ENCODE data around the gene ABCC4. TPM values are rescaled to one million over a fixed set of nuclear protein-coding genes. Genes with fewer than 3 reads are reported as not detected.

ABCC4 gene
- total and polyA plus RNA-seq, 2 experiments from 2014 or later: 4.3 to 12.2 TPM

DNA sequence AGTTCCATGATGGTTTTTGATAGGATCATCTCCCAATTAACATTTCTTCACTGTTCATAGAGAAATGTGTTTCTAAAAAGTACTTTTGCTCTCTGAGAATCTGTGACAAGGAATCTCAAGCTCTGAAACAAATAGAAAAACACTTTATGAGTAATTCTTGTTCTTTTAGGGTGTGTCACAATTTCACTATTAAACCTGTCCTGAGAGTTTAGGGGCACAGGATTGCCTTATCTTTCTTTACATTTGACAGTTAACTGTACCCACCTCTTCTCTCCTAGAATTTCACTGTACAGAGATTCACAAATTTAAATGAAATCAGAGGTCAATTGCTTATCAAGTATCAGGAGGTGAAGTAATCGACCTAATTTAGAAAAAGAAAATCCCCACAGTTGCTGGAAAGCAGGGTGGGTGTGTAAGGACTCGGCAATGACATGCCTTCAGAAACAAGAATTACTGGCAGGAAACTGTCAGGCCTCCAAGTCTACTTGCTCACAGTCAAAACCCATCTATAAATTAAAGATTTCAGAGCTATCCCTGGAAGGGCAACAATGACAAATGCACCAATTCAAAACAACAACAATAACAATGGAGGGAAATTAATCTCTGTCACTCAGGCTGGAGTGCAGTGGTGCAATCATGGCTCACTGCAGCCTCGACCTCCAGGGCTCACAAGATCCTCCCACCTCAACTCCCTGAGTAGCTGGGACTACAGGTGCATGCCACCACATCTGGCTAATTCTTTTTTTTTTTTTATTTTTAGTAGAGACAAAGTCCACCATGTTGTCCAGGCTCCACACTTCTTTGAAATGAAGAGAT is 250.2 kb downstream of the ABCC4 start (continued):
- TF ChIP-seq, protein P1, sequence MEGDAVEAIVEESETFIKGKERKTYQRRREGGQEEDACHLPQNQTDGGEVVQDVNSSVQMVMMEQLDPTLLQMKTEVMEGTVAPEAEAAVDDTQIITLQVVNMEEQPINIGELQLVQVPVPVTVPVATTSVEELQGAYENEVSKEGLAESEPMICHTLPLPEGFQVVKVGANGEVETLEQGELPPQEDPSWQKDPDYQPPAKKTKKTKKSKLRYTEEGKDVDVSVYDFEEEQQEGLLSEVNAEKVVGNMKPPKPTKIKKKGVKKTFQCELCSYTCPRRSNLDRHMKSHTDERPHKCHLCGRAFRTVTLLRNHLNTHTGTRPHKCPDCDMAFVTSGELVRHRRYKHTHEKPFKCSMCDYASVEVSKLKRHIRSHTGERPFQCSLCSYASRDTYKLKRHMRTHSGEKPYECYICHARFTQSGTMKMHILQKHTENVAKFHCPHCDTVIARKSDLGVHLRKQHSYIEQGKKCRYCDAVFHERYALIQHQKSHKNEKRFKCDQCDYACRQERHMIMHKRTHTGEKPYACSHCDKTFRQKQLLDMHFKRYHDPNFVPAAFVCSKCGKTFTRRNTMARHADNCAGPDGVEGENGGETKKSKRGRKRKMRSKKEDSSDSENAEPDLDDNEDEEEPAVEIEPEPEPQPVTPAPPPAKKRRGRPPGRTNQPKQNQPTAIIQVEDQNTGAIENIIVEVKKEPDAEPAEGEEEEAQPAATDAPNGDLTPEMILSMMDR (conservative IDR thresholded peaks at IDR 0.05; ENCODE audit: low read depth in 2 of 2): no peak
- TF ChIP-seq NANOG (IDR thresholded peaks at IDR 0.05; ENCODE audit: borderline replicate concordance) (no peak), EZH2phosphoT487 (IDR thresholded peaks at IDR 0.05; ENCODE audit: unreplicated experiment) (no peak), CREB1 (CRISPR knock-in tag; IDR thresholded peaks at IDR 0.05; ENCODE audit: low read depth) (no peak)
- TF ChIP-seq, protein P2, sequence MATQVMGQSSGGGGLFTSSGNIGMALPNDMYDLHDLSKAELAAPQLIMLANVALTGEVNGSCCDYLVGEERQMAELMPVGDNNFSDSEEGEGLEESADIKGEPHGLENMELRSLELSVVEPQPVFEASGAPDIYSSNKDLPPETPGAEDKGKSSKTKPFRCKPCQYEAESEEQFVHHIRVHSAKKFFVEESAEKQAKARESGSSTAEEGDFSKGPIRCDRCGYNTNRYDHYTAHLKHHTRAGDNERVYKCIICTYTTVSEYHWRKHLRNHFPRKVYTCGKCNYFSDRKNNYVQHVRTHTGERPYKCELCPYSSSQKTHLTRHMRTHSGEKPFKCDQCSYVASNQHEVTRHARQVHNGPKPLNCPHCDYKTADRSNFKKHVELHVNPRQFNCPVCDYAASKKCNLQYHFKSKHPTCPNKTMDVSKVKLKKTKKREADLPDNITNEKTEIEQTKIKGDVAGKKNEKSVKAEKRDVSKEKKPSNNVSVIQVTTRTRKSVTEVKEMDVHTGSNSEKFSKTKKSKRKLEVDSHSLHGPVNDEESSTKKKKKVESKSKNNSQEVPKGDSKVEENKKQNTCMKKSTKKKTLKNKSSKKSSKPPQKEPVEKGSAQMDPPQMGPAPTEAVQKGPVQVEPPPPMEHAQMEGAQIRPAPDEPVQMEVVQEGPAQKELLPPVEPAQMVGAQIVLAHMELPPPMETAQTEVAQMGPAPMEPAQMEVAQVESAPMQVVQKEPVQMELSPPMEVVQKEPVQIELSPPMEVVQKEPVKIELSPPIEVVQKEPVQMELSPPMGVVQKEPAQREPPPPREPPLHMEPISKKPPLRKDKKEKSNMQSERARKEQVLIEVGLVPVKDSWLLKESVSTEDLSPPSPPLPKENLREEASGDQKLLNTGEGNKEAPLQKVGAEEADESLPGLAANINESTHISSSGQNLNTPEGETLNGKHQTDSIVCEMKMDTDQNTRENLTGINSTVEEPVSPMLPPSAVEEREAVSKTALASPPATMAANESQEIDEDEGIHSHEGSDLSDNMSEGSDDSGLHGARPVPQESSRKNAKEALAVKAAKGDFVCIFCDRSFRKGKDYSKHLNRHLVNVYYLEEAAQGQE (IDR thresholded peaks at IDR 0.05; ENCODE audit: unreplicated experiment): no peak

DNA sequence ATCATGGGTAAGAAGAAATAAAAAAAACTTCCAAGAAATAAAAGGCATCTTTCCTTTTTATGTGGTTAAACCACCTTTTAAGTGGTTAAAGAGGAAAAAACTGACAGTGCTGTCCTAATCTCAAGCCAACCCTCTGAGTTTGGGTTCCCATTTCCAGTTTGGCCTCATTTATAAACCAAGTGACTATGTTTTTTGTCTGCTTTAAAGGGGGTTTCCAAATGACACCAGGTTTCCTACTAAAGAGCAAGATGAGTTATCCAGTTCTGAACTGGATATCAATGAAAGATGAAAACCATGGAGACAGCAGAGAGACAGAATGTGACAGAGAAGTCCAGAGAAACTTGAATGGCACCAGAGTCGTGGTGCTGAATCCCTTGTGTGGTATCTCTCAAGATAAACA is 251.5 kb downstream of the ABCC4 start:
- H3K36me3 Mint-ChIP-seq (ENCODE audit: low read depth): no peaks in the 10 kb centered on the region
- Histone ChIP-seq H3K9me2 (ENCODE audit: insufficient read depth) (peaks cover 8% of the 10 kb centered on the region; the same call in 1 of the 2 replicates), H3K4me1 (ENCODE audit: insufficient read depth) (no peaks in the 10 kb centered on the region), H3K4me2 (no peak overlapping the region), H3K27ac (ENCODE audit: low read depth) (no peak overlapping the region), H3K4me3 (no peak overlapping the region), H3K27me3 (ENCODE audit: insufficient read depth) (no peaks in the 10 kb centered on the region), H2AFZ (no peak overlapping the region), H3K79me2 (replicated peaks; ENCODE audit: insufficient read depth) (no peaks in the 10 kb centered on the region), H3F3A (replicated peaks; ENCODE audit: low read depth) (no peaks in the 10 kb centered on the region), H4K20me1 (replicated peaks; ENCODE audit: insufficient read depth) (no peaks in the 10 kb centered on the region), H3K36me3 (ENCODE audit: insufficient read depth) (no peaks in the 10 kb centered on the region)
- no peaks in the 10 kb centered on the region for H3K9me3 Mint-ChIP-seq
- DNase-seq (ENCODE audit: low spot score): no peak
- no peaks in the 10 kb centered on the region for H3K27me3 Mint-ChIP-seq (ENCODE audit: insufficient read depth, low read depth, poor library complexity)
- ATAC-seq: no peak
- H3K4me3 Mint-ChIP-seq: no peak overlapping the region
- no peak overlapping the region for H3K27ac Mint-ChIP-seq
- no peaks in the 10 kb centered on the region for H3K4me1 Mint-ChIP-seq
- TF ChIP-seq POLR2AphosphoS5 (IDR thresholded peaks at IDR 0.05; ENCODE audit: low read depth) (no peak), STAT1 (IDR thresholded peaks at IDR 0.05; ENCODE audit: unreplicated experiment) (no peak), JUNB (IDR thresholded peaks at IDR 0.05; ENCODE audit: unreplicated experiment) (no peak), ZNF114 (CRISPR knock-in tag; IDR thresholded peaks at IDR 0.05) (no peak), EZH2 (IDR thresholded peaks at IDR 0.05; ENCODE audit: low read depth, unreplicated experiment) (no peak), ZNF331 (CRISPR knock-in tag; IDR thresholded peaks at IDR 0.05; ENCODE audit: low read depth) (no peak), EZH2phosphoT487 (IDR thresholded peaks at IDR 0.05; ENCODE audit: unreplicated experiment) (no peak), NANOG (IDR thresholded peaks at IDR 0.05; ENCODE audit: borderline replicate concordance) (no peak)
- TF ChIP-seq, protein P3, sequence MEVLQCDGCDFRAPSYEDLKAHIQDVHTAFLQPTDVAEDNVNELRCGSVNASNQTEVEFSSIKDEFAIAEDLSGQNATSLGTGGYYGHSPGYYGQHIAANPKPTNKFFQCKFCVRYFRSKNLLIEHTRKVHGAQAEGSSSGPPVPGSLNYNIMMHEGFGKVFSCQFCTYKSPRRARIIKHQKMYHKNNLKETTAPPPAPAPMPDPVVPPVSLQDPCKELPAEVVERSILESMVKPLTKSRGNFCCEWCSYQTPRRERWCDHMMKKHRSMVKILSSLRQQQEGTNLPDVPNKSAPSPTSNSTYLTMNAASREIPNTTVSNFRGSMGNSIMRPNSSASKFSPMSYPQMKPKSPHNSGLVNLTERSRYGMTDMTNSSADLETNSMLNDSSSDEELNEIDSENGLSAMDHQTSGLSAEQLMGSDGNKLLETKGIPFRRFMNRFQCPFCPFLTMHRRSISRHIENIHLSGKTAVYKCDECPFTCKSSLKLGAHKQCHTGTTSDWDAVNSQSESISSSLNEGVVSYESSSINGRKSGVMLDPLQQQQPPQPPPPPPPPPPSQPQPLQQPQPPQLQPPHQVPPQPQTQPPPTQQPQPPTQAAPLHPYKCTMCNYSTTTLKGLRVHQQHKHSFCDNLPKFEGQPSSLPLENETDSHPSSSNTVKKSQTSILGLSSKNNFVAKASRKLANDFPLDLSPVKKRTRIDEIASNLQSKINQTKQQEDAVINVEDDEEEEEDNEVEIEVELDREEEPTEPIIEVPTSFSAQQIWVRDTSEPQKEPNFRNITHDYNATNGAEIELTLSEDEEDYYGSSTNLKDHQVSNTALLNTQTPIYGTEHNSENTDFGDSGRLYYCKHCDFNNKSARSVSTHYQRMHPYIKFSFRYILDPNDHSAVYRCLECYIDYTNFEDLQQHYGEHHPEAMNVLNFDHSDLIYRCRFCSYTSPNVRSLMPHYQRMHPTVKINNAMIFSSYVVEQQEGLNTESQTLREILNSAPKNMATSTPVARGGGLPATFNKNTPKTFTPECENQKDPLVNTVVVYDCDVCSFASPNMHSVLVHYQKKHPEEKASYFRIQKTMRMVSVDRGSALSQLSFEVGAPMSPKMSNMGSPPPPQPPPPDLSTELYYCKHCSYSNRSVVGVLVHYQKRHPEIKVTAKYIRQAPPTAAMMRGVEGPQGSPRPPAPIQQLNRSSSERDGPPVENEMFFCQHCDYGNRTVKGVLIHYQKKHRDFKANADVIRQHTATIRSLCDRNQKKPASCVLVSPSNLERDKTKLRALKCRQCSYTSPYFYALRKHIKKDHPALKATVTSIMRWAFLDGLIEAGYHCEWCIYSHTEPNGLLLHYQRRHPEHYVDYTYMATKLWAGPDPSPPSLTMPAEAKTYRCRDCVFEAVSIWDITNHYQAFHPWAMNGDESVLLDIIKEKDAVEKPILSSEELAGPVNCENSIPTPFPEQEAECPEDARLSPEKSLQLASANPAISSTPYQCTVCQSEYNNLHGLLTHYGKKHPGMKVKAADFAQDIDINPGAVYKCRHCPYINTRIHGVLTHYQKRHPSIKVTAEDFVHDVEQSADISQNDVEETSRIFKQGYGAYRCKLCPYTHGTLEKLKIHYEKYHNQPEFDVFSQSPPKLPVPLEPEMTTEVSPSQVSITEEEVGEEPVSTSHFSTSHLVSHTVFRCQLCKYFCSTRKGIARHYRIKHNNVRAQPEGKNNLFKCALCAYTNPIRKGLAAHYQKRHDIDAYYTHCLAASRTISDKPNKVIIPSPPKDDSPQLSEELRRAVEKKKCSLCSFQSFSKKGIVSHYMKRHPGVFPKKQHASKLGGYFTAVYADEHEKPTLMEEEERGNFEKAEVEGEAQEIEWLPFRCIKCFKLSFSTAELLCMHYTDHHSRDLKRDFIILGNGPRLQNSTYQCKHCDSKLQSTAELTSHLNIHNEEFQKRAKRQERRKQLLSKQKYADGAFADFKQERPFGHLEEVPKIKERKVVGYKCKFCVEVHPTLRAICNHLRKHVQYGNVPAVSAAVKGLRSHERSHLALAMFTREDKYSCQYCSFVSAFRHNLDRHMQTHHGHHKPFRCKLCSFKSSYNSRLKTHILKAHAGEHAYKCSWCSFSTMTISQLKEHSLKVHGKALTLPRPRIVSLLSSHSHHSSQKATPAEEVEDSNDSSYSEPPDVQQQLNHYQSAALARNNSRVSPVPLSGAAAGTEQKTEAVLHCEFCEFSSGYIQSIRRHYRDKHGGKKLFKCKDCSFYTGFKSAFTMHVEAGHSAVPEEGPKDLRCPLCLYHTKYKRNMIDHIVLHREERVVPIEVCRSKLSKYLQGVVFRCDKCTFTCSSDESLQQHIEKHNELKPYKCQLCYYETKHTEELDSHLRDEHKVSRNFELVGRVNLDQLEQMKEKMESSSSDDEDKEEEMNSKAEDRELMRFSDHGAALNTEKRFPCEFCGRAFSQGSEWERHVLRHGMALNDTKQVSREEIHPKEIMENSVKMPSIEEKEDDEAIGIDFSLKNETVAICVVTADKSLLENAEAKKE (CRISPR knock-in tag; IDR thresholded peaks at IDR 0.05): no peak
